Fibroblast of gingiva (primary cell): ENCODE results near the gene RTF2.

Experiments used
- DNase-seq: peaks from one replicate; pipeline ENCODE4 v3.0.0-alpha.2; 2011; ENCODE audit warnings: low read depth

The RTF2 gene

DNA sequence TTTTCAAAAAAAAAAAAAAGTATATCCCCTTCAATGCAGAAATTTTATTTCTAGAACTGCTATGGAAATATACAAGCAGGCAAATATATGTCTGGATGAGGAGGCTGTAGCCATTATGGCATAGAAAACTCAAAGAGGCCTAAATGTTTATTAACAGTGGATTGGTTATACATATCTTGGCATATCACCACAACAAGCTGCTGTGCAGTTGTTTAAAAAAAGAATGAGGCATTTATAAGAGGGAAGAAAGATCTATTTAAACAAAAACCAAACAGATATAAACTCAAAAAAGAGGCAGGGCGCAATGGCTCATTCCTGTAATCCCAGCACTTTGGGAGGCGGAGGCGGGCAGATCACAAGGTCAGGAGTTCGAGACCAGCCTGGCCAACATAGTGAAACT is 30.1 kb upstream of the RTF2 start:
- DNase-seq, result no peak

DNA sequence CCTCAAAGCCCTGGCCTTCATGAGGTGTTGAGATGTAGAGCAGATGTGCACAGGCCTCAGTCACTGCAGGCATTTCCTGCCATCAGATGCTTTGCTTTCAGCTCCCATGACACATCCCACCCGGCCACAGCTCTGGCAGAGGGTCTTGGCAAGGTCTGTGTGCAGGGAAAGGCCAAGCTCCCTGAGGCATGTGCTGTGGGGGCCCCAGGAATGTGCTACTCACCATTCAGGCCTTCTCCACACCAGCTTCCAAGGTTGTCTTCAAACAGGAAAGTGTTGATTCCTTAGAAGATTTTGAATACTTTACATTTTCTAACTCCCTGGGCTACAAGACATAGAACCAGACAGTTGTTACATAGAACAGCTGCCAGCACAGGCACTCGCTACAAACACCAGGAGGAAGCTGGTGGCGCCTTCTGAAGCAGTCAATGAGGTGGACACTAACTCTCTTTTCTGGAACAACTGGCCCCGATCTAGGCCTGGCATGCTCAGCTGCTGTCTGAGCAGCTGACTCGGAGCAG is 28.6 kb upstream of the RTF2 start:
- DNase-seq, result peak; percentile 97

DNA sequence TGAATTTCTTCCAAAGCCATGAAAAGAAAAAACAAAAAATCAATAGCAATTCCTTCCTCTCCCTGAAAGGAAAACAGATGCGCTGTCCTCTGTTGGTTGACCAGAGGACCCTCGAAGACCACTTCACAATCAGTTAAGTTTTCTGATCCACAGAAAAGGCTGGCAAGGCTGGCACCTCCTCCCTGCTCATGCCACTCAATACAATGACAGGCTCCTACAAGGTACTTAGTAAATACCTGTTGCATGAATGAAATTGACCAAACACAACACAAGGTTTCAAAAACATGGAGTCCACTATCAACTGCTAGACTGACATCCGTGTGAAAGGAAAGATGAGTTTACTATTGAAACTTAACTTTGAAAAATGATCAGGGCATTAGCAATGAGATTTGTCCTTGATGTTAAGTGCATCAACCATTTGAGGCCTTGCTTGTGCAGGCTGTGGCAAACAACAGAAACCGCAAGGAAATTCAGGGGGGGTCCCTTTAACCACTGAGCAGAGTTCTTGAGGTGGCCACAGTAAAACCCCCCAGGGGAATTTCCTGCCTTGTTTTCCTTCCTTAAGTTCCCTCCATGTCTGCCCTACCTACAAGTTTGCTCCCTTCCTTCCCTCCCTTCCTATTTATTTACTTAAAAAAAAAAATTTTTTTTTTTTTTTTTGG is 27.9 kb upstream of the RTF2 start:
- DNase-seq, result no peak

DNA sequence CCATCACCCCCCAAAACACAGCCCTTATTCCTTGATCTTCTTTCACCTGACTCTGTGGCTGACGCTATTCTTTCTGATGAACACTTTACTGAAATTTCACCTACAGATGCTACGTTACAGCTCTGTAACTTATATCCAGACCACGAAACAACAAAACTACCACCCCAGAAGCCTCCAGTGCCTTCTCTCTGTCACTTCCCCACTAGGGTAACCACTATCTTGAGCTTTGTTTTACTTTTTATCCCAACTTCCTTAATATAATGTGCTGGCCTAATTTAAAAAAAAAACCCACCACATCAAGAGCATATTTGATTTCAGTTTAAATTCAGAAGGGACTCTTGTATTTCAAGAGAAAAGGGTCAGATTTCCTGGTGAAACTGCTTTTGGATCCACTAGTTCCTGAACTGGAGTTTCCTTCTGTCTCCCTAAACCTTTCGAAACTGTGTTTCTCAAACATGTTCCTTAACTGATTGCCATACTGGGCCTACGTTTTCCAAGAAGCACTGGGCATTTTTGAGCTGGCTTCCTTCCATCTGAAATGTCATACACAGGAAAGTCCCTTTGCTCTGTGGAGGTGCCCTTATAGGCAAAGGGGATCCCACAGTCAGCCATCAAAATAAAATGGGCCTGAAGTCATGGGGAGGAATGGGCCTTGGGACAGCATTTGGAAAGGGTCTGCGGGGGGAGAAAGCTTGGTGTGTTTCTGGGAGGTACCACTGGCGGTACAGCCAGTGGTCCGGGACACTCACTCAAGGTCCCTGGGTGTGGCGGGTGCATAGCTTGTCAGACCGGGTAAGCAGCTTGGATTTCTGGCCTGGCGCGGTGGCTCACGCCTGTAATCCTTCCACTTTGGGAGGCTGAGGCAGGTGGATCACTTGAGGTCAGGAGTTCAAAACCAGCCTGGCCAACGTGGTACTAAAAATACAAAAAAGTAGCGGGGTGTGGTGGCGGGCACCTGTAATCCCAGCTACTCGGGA is 25.8 kb upstream of the RTF2 start:
- DNase-seq, result peak; percentile 71

GRCh38 chr20:56443654-56444540 is 24.5 kb upstream of the RTF2 start:
- DNase-seq, result no peak

DNA sequence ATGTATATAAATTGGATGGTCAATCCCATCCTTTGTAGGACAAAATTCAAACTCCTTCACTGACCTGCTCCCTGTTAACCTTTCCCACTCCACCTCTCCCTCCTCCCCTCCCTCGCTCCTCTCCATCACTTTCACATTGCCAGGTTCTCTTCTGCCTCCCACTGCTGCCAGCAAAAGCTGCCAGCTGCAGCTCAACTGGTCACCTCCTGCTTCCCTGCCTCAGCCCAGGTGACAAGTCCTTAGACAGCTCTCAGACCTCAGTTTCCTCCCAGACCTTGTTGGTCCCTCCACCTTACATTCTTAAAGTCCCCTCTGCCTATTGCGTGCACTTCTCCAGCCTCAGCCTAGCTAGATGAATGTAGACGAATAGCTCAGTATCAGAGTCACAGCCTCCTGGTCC is 23.3 kb upstream of the RTF2 start:
- no peak for DNase-seq

GRCh38 chr20:56445540-56445939 is 22.9 kb upstream of the RTF2 start:
- DNase-seq, result no peak

DNA sequence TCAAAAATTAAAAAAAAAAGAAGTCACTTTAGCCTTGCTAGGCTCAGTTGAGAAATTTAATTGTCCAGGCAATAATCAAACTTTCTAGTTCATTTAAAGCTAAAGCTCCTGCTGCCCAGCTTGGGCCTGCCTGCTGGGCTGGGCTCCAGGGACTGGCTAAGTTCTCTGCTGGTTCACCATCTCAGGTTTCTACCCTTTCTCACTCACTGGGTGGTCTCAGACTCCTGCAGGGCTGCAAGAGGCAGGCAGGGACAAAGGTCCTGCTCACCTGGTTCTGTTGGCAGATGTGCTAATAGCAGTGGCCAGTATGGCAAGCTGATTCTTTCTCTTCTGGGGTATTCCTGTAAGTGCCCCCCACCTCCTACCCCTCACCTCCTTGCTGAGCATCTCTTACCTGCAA is 21.2 kb upstream of the RTF2 start:
- no peak for DNase-seq

DNA sequence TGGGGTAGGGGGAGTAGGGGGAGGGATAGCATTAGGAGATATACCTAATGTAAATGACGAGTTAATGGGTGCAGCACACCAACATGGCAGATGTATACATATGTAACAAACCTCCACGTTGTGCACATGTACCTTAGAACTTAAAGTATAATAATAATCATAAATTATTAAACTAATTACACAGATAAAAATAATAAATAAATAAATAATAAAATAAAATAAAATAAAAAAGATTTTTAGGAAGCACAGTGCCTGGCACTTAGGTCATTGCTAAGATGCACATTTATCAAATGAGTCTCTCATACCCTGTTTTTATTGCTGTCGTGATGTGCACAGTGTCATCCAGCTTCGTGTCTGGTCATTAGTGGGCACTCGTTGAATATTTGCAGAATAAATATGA is 19.0 kb upstream of the RTF2 start:
- DNase-seq, result no peak

- DNase-seq, result no peak
Observed at GRCh38 chr20:56451056-56451765, 17.2 kb upstream of the RTF2 start.

DNA sequence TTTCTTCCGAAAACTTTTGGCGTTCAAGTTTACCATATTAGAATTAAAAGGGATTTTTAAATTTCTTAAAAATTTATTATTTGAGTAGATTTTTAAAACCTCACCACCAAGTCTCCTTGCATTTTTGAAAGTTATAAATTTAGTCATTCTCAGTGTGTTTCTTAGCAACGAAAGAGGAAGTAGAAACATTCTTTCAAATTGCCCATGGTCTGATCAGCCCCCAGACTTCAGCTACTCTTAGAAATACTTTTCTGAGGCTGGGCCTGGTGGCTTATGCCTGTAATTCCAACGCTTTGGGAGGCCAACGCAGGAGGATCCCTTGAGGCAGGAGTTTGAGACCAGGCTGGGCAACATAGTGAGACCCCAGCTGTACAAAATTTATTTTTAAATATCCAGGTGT is 15.1 kb upstream of the RTF2 start:
- DNase-seq, result no peak

DNA sequence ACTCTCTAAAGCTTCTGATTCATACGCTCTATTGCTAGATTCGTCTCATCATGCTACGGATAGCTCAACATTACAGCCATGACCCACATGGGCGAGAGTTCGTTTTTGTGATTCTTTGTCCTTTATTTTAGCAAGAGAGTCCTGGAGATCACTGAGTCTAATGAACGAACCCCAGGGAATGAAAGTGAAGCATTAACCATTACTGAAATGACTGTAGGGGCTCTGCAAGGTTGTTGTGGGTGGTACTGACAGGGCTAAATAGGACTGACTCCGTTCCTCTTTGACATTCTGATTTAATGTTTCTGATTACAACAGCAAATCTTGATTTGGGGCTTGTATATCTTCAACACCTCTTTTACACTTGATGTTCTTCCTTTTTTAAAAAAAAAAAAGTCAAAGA is 13.7 kb upstream of the RTF2 start:
- DNase-seq, result no peak

DNA sequence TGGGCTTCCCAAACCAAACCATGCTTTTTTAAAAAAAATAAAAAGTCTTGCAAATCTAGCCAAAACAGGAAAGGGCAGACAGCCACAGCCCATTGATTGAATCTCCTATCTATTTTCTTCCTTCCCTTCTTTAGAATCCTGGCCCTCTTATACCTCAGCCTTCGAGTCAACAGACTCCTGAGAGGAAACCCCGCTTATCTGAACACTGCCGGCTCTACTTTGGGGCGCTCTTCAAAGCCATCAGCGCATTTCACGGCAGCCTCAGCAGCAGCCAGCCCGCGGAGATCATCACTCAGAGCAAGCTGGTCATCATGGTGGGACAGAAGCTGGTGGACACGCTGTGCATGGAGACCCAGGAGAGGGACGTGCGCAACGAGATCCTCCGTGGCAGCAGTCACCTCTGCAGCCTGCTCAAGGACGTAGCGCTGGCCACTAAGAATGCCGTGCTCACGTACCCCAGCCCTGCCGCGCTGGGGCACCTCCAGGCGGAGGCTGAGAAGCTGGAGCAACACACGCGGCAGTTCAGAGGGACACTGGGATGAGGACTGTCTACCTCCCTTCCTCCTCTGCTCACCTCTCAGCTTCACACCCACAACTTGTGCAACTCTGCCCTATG is 10.1 kb upstream of the RTF2 start:
- DNase-seq, result no peak

DNA sequence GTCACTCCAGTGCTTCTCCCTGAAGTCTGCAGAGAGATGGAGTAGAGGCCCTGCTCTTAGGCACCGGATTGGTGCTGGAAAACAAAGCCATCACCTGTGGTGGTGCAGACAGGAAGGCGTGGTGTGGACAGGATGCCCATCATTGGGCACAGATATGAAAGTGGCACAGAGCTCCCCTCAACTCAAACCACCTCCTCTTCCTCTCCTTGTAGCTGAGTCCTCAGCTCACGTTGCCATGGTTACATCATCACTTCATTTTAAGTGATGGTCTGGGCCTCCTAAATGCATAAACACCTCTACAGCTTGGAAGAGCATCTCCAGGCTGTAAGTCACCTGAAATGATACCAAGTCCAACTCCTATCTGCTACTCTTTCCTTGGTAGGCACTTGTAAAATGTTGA is 8.0 kb upstream of the RTF2 start:
- DNase-seq, result no peak

- DNase-seq, result no peak
Observed at GRCh38 chr20:56461576-56461975, 6.9 kb upstream of the RTF2 start.

GRCh38 chr20:56463428-56463827 is 5.0 kb upstream of the RTF2 start:
- DNase-seq, result no peak

DNA sequence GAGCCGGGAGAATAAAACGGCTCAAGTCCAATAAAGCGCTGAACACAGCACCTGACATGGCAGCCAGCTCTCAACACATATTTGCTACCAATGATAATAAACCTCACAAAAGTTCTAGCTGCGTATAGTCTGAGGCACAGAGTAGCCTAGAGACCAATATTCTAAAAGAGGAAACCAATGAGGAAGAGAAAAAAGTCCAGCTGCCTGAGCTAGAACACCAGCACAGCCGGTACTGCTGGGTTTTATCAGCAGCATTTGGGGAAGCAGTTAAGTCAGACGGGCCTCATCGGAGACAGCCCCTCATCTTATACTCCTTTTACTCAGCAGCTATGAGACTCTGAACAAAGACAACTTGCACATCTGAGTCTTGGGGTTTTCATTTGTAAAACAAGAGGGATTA is 2.4 kb upstream of the RTF2 start:
- DNase-seq, result no peak

DNA sequence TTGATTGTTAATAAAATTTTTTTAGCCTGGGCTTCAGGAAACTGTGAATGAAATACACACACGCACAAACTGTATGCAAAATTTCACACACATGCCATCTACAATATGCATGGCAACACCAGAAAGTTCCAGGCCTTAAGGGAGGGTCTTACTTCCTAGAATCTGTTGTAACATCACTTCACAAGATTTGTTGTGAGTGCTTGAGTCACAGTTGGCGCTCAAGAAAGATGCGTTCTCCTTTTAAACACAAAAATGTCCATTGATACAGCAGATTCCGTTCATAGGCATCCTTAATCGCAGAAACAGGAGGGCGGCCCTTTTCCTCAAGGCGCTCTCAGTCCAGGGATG is 485 bp upstream of the RTF2 start:
- DNase-seq, result no peak

- no peak for DNase-seq
Observed at GRCh38 chr20:56469077-56469449, 636 bp downstream of the RTF2 start.

GRCh38 chr20:56483970-56484369 is 15.5 kb downstream of the RTF2 start:
- DNase-seq, result no peak

GRCh38 chr20:56487216-56487615 is 18.8 kb downstream of the RTF2 start:
- no peak for DNase-seq
